ENCODE data around the gene ITFG2.
"Not testable (repeated sequence)": the region's sequence is repeated elsewhere in the genome, so short reads cannot be mapped to it uniquely, and the experiment has no call there.

Gene ITFG2

DNA sequence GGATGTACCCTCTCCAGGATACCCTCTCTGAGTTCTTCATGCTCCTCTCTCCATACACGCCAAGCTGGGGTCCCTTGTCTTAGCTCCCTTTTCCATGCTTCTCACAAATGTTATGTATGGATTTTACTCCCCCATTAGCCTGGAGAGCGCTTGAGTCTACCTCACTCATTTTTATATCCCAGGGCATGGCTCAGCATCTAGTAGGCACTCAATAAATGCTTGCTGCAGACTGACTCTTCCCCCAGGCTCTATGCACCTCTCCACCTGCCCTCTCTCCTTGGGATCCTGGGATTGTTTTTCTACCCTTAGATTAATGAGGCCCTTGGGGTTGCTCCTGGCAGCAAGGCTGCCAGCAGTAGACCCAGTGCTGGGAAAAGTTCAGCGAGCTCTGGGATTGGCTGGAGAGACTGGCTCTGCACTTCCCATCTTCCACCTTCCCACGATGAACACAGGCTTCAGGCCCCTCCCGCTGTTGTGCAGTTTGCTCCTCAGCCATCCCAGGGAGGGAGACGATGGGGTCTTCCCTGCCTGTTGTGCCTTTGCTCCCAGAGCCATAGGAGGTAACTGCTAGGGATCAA is 20.2 kb downstream of the ITFG2 start:
- DNase-seq = peak; percentile 73

DNA sequence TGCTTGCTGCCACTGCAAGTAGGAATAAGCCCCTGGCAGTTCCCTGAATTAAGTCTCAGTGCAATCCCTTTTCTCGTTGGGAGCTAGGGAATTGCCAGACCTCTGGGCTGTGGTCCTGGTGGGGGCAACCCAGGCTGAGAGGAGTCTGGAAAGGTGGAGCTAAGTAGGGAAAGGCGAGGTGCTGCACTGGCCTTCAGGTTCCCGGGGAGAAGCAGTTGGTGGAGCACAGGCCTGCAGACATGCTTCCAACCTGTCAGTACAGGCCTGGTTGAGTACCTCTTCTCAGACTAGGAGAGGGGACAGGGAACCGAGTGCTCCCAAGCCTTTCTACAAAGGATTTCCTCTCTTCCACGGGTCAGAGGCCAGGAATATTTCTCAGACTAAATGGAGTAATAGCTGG is 20.9 kb downstream of the ITFG2 start:
- peak; percentile 41 for DNase-seq

DNA sequence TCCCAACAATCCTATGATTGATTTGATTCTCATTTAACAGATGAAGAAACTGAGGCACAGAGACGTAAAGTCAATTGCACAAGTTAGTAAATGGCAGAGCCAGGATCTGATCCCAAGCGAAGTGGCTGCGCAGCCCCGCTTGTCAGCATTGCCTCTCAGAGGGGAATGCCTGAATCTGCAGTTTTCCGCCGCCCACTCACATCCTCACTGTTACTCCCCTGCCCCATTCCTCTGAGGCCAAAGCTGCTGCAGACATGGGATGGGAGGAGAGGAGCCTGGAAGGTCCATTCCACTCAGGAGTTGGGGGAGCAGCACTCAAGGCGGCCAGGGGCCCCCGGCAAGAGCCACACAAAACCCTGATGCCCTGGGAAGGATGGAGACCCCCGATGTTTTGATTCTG is 21.3 kb downstream of the ITFG2 start:
- no peak for DNase-seq

- DNase-seq = peak; percentile 80
These were observed 22.4 kb downstream of the ITFG2 start, which contains the start of gene NRIP2 for GRCh38 chr12:2834581-2835491. NRIP2 (minus strand) TSS chr12:2835035; CDS start chr12:2834983, 52 bp downstream.

DNA sequence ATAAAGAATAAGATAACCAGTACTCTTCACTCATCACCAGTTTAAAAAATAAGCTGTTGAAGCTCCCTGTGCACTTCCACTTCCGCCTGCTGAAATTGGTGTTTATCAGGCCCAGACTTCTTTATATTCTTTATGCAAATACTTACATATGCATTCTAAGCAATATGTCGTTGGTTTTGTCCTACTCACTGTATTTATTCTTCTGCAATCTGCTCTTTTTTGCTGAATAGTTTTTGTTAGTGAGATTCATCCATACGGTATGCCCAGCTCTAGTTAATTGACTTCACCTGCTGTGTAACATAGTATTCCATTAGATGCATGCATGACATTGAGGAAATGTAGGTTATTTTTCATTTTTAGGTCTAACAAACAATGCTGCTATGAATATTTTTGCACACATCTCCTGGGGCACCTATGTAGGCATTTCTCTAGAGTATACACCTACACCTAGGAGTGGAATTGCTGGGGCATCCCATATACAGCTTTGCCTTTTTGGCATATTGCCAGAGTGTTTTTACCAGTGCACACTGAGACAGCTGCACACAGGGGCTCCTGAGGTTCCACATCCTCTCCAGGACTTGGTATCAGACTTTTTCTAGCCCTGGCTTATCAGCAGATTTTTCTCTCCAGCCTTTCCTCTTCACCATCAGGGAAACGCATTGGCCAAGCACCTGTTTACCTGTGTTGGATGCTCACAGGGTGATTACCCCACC is 23.4 kb downstream of the ITFG2 start:
- peak; percentile 79 for DNase-seq

- no peak for DNase-seq
These were observed 24.1 kb downstream of the ITFG2 start for GRCh38 chr12:2836574-2836973.

DNA sequence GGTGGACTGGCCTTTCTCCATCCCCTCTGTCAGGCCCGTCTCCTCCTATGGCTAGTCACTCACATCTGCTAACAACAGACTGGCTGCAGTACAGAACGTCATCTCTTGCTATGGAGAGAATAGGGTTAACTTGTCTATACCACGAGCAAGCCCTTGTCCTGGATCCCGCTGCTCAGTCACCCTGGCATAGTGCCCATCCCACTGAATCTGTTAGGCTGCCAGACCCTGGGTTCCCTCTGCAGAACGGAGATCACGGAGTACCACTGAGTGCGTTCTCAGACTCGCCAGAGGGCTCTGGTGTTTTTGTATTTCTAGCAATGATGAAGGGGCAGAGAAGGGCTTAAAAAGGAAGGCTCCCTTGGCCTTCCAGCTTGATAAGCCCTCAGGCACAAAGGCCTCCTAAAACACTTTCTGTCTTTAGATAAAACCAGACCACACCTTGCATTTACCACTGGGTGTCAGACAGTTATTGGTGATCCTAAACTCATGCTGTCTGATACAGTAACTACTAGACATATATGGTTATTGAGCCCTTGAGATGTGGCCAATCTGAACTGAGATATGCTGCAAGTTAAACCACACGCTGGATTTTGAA is 28.7 kb downstream of the ITFG2 start:
- DNase-seq = no peak

GRCh38 chr12:2842948-2843347 is 30.5 kb downstream of the ITFG2 start:
- DNase-seq = no peak

DNA sequence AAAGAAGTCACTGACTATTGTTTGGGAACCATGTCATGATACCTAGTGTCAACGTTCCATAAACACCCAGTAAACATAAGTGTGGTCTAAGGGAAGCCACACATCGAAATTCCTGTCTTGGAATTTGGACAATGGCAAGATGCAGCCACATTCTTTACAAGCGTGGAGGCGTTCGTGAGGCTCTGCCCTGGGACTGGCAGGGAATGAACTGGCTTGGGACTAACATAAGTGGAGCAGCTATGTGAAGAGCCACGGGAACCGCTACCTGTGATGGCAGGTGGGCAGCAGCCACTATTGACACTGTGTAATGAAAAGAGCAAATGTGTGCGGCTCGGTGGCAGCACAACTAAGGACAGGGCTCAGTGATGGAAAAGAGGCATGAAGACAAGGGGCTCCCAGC is 32.3 kb downstream of the ITFG2 start:
- DNase-seq = no peak

GRCh38 chr12:2845280-2845679 is 32.8 kb downstream of the ITFG2 start:
- DNase-seq = no peak

- DNase-seq = no peak
These were observed 39.5 kb downstream of the ITFG2 start for GRCh38 chr12:2851931-2852330.

- DNase-seq = peak; percentile 58
These were observed 41.2 kb downstream of the ITFG2 start for GRCh38 chr12:2853626-2854025.

GRCh38 chr12:2854669-2855453 is 42.4 kb downstream of the ITFG2 start:
- no peak for DNase-seq

DNA sequence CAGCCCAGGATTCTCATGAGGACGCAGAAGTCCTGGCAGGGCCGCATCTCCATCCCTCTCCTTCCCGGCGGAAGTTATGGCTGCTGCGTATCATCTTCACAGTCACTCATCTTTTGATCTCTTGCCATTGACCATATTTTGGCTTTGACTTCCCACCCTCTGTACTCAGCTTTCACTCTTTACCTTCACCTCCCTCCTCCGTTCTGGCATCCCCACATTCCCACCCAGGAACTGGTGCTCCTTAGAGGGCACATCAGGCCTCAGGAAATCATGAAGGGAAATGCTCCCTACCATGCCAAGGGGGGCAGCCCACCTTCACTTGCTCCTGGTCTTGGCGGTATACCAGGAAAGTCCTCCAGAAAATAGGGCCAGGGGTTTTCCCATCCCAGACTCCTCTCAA is 43.1 kb downstream of the ITFG2 start:
- no peak for DNase-seq

DNA sequence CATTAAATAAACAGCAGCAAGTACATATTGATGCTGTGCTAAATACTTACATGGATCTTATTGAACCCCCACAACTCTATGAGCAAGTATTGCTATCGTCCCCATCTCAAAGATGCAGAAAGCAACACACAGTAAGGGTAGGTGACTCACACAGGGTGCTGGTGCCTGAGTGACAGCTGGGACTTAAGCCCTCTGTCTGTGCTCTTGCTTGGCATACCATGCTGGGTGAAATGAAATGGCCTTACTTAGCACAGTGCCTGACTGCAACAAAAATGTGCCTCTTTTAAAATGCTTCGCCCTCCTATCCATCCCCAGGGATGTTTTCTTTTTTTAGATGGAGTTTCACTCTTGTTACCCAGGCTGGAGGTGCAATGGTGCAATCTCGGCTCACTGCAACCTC is 43.6 kb downstream of the ITFG2 start:
- DNase-seq = no peak

DNA sequence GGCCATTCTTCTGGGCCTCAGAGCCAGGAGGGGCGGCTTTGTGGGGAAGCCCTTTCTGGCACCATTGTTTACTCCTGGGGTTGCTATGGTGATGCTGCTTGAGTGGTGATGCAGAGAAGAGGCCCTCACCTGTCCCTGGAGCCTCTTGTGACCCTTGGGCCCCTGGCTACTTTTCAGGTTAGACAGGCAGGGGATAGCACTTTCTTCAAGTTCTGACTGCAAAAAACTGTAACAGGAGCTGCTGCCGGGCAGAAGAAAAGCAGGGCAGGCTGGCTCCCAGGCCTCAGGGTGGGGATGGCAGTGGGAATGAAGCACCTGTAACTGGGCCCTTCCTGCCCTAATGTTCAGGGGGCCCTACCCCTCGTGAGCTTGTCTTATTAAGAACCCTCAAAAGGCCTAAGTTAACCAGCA is 44.6 kb downstream of the ITFG2 start, which contains the start of gene TEX52:
TEX52 (minus strand) TSS at position 19 of the 411 bp plus-strand sequence; CDS start at position 6, 13 bp downstream.
- DNase-seq = no peak

GRCh38 chr12:2857576-2857975 is 45.1 kb downstream of the ITFG2 start:
- no peak for DNase-seq

DNA sequence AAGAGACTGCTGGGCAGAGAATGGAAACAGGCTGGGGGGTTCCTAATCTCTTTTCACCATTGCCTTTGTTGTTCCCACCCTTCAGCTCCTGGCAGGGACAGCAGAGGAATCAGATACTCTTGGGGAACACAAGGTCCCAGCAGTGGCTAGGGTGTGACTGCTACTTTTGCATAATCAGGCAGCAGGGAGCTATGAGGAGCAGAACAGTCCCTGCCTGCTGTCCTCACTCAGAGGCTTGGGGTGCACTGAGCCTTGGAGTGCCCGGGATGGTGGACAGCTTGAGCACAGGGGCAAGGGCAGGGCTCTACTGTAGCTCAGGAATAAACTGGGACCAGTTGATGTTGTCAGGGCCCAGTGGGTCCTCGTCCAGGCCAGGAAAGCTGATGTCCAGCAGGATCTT is 45.9 kb downstream of the ITFG2 start:
- DNase-seq = no peak

DNA sequence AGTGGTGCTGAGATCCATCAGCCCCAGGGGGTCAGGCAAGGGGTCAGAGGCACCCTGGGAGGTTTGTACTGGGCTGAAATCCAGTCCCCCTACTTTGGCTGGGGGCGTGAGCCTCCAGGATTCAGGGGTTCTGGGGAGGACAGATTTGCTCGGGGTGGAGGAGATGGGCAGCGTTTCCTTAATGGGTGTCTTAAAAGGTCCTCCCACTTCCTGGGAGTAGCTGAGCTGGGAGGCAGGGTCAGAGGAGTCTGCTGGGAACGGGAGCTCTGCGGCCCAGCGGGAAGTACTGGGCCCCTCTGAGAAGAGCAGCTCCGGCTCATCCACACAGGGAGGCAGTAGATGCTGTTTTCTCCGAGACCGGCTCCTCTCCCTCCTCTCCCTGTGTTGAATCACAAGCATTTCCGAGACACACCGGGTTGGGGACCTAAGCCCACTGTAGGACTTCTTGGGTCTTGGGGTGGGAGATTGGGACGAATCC is 46.5 kb downstream of the ITFG2 start:
- no peak for DNase-seq

- no peak for DNase-seq
These were observed 47.7 kb downstream of the ITFG2 start for GRCh38 chr12:2860170-2860569.

GRCh38 chr12:2862876-2863275 is 50.4 kb downstream of the ITFG2 start:
- DNase-seq = no peak

GRCh38 chr12:2863402-2863801 is 50.9 kb downstream of the ITFG2 start:
- not testable (repeated sequence) for DNase-seq

All from NCI-H2171 treated with DMSO at 0.1 percent for 48 hours (cell line).